VCaP (cell line): ENCODE measurements around the gene C1orf185.
"Not testable (repeated sequence)": the region's sequence is repeated elsewhere in the genome, so short reads cannot be mapped to it uniquely, and the experiment has no call there.

ENCODE experiments used
- H3K27ac ChIP-seq: fragments of 450-650 bp; 2 replicates; pipeline ENCODE4 v1.5.1; 2017
- CTCF ChIP-seq: fragments of 450-650 bp; conservative IDR thresholded peaks from 2 replicates; pipeline ENCODE4 v1.5.1; 2017; ENCODE audit warnings: mild to moderate bottlenecking, moderate library complexity

C1orf185 gene

DNA sequence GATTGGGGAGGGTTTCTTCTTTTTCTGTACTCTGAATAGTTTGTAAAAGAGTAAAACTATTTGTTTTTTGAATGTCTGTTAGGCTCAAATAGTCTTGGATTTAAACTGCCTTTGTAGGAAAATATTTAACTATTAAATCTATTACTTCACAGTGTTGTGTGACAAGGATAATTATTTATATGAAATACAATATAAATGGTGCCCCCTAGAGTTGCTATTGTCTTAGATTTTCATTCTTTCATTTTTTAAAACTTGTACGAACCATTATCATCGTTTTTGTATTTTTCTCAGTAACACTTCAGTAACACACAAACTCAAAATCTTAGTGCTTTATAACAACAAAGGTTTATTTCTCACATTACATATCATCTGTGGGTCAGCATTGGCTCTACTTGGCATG, 37.4 kb downstream of the C1orf185 start:
- TF ChIP-seq CTCF, result 0 out of 2 replicates have a peak, but pooled peaks have one; percentile 22

GRCh38 chr1:51147394-51147793, 45.4 kb downstream of the C1orf185 start:
- H3K27ac ChIP-seq, result no peak overlapping the region
- no peak for TF ChIP-seq CTCF

More for the DNA sequence above, 37.4 kb downstream of the C1orf185 start:
- no peak overlapping the region for H3K27ac ChIP-seq

GRCh38 chr1:51154776-51155175, 52.7 kb downstream of the C1orf185 start:
- no peak for TF ChIP-seq CTCF
- H3K27ac ChIP-seq, result no peak overlapping the region

- no peak overlapping the region for H3K27ac ChIP-seq
- TF ChIP-seq CTCF, result no peak
Observed at GRCh38 chr1:51156752-51157151, 54.7 kb downstream of the C1orf185 start.

- no peak for TF ChIP-seq CTCF
Observed at GRCh38 chr1:51157395-51157794, 55.4 kb downstream of the C1orf185 start.

GRCh38 chr1:51158263-51158662, 56.2 kb downstream of the C1orf185 start:
- no peak overlapping the region for H3K27ac ChIP-seq
- no peak for TF ChIP-seq CTCF

More at GRCh38 chr1:51157395-51157794, 55.4 kb downstream of the C1orf185 start:
- H3K27ac ChIP-seq, result no peak overlapping the region

GRCh38 chr1:51162560-51162959, 60.5 kb downstream of the C1orf185 start:
- H3K27ac ChIP-seq, result not testable (repeated sequence)

GRCh38 chr1:51165540-51165939, 63.5 kb downstream of the C1orf185 start:
- TF ChIP-seq CTCF, result no peak
- no peak overlapping the region for H3K27ac ChIP-seq
